Spleen (tissue), 11 donors: ENCODE data around the gene PROX1. TPM values are rescaled to one million over a fixed set of nuclear protein-coding genes. Genes with fewer than 3 reads are reported as not detected.
"Not testable (repeated sequence)": the region's sequence is repeated elsewhere in the genome, so short reads cannot be mapped to it uniquely, and the experiment has no call there.

Experiments
- DNase-seq: peaks from one replicate; pipeline ENCODE4 v3.0.0-alpha.2; 2020
- H3K27ac ChIP-seq, 8 donors: fragments of 200-600 bp; sonication (generic) in 7 of 8; 1 replicate in 4 of 8; 2 replicates in 4 of 8; pipeline versions ENCODE4 v1.5.0 to v1.8.0; 2016 to 2021; ENCODE audit warnings: inconsistent platforms in 4 of 8, mild to moderate bottlenecking in 4 of 8, moderate library complexity in 1 of 8
- H3K27me3 ChIP-seq, 7 donors: fragments of 200-600 bp; sonication (generic) in 6 of 7; replicated peaks in 1 of 7; 1 replicate in 4 of 7; 2 replicates in 3 of 7; pipeline versions ENCODE4 v1.5.0 to v1.8.0; 2016 to 2021; ENCODE audit warnings: inconsistent platforms in 3 of 7, mild to moderate bottlenecking in 1 of 7
- H3K36me3 ChIP-seq, 6 donors: fragments of 200-600 bp; sonication (generic) in 5 of 6; 1 replicate in 4 of 6; 2 replicates in 2 of 6; pipeline versions ENCODE4 v1.5.0 to v1.8.0; 2016 to 2021; ENCODE audit warnings: inconsistent platforms in 2 of 6
- H3K4me1 ChIP-seq, 6 donors: fragments of 200-600 bp; sonication (generic) in 5 of 6; 1 replicate in 3 of 6; 2 replicates in 3 of 6; pipeline versions ENCODE4 v1.5.0 to v1.8.0; 2016 to 2021; ENCODE audit warnings: inconsistent platforms in 3 of 6
- H3K4me3 ChIP-seq, 8 donors: fragments of 200-600 bp; sonication (generic) in 7 of 8; 1 replicate in 4 of 8; 2 replicates in 4 of 8; pipeline versions ENCODE4 v1.5.0 to v1.8.0; 2016 to 2021; ENCODE audit warnings: inconsistent platforms in 4 of 8, mild to moderate bottlenecking in 4 of 8, moderate library complexity in 2 of 8
- H3K9me3 ChIP-seq, 8 donors: fragments of 200-600 bp; sonication (generic) in 7 of 8; 1 replicate in 4 of 8; 2 replicates in 4 of 8; pipeline versions ENCODE4 v1.5.0 to v1.8.0; 2016 to 2021; ENCODE audit warnings: inconsistent platforms in 4 of 8
- POLR2A ChIP-seq, 3 donors: fragments of 450-650 bp; IDR thresholded peaks; one replicate each; pipeline ENCODE4 v1.5.1; 2017; ENCODE audit warnings: antibody characterized with exemption in 3 of 3, mild to moderate bottlenecking in 1 of 3
- POLR2AphosphoS5 ChIP-seq, 3 donors: sonication (generic); formaldehyde crosslinking; IDR thresholded peaks; one replicate each; pipeline ENCODE4 v1.5.1; 2017; ENCODE audit warnings: antibody characterized with exemption in 3 of 3
- WGBS, 5 donors: extraction: QIAGEN DNeasy Blood & Tissue Kit in 3 of 5; methylation state at CpG; one replicate each; pipeline versions ENCODE4 v1.1.5 to v1.1.7; 2013 to 2018; 5-methylcytosine and 5-hydroxymethylcytosine counted together
- intact Hi-C: fragments of 100-400 bp; cut with DNase I; formaldehyde crosslinking; loops from one replicate; pipeline ENCODE4 v1.15.0; 2023; ENCODE audit warnings: low total_unique reads
- polyA plus RNA-seq, 3 donors: library from polyadenylated mRNA; stranded (reverse); fragments of 200-250 nt; gene quantifications; one replicate each; pipeline ENCODE4 v1.2.1, GENCODE V29; 2013
- total RNA-seq, 7 donors: library from RNA; depleted of rRNA in 3 of 7; stranded (reverse); fragments of >200 nt in 3 of 7; fragmentation: NEBNext Ultra II Directional in 4 of 7; extraction: Animal tissue kit (Norgen Biotek cat#: 25700) in 4 of 7; gene quantifications; one replicate each; pipeline versions ENCODE4 v1.1.0 to v1.2.1, GENCODE V29; 2016 to 2021
- TF ChIP-seq, protein P1 (sequence below), 11 experiments: fragments of 200-600 bp in 7 of 11; fragments of 450-650 bp in 4 of 11; sonication (generic) in 4 of 11; IDR thresholded peaks in 8 of 11; conservative IDR thresholded peaks in 3 of 11; 1 replicate in 7 of 11; 2 replicates in 4 of 11; pipeline versions ENCODE4 v1.4.0 to v1.8.0; 2016 to 2021; ENCODE audit warnings: antibody characterized with exemption in 11 of 11, inconsistent platforms in 4 of 11, mild to moderate bottlenecking in 1 of 11
- donor health status: healthy with polysubstance abuse.
- donor health status: DM: no; HTN: no; CAD: no; lungs with moderate emphysema.
- donor health status: DM: no; HTN: no; CAD: no.
- donor health status: Bipolar disorder and iron deficiency.
- donor health status: healthy.
- donor health status: DM: no; HTN: no; CAD: no.
- donor health status: DM: yes; HTN: yes; CAD: no.

PROX1 gene
- total and polyA plus RNA-seq, 10 donors = 0.70 to 114 (median 41.7) TPM

DNA sequence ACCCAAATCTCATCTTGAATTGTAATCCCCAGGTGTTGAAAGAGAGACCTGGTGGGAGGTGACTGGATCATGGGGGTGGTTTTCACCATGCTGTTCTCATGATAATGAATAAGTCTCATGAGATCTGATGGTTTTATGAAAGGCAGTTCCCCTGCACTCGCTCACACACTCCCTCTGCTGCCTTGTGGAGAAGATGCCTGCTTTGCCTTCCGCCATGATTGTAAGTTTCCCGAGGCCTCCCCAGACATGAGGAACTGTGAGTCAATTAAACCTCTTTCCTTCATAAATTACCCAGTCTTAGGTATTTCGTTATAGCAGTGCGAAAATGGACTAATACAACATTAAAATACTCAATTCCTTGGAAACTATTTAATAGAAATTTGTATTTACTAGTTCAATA lies 99.2 kb downstream of the PROX1 start:
- no peak for DNase-seq
- H3K36me3 ChIP-seq = no peaks in the 10 kb centered on the region
- H3K27me3 ChIP-seq = no peaks in the 10 kb centered on the region
- H3K27ac ChIP-seq = no peak overlapping the region
- H3K4me1 ChIP-seq = no peaks in the 10 kb centered on the region
- H3K9me3 ChIP-seq = peaks cover 0 to 10% (median 2%) of the 10 kb centered on the region in 8 donors
- TF ChIP-seq POLR2AphosphoS5 (IDR thresholded peaks at IDR 0.05) (no peak), POLR2A (IDR thresholded peaks at IDR 0.05) (no peak)
- TF ChIP-seq, protein P1, sequence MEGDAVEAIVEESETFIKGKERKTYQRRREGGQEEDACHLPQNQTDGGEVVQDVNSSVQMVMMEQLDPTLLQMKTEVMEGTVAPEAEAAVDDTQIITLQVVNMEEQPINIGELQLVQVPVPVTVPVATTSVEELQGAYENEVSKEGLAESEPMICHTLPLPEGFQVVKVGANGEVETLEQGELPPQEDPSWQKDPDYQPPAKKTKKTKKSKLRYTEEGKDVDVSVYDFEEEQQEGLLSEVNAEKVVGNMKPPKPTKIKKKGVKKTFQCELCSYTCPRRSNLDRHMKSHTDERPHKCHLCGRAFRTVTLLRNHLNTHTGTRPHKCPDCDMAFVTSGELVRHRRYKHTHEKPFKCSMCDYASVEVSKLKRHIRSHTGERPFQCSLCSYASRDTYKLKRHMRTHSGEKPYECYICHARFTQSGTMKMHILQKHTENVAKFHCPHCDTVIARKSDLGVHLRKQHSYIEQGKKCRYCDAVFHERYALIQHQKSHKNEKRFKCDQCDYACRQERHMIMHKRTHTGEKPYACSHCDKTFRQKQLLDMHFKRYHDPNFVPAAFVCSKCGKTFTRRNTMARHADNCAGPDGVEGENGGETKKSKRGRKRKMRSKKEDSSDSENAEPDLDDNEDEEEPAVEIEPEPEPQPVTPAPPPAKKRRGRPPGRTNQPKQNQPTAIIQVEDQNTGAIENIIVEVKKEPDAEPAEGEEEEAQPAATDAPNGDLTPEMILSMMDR (IDR thresholded peaks at IDR 0.05 in 8 of 11, conservative IDR thresholded peaks at IDR 0.05 in 3 of 11) = no peak
- intact Hi-C loops = no loop called here
- H3K4me3 ChIP-seq = no peak overlapping the region
- 87 to 95% (median 92%) methylated on average over 5 of the region's 5 CpGs for WGBS, 5 donors

DNA sequence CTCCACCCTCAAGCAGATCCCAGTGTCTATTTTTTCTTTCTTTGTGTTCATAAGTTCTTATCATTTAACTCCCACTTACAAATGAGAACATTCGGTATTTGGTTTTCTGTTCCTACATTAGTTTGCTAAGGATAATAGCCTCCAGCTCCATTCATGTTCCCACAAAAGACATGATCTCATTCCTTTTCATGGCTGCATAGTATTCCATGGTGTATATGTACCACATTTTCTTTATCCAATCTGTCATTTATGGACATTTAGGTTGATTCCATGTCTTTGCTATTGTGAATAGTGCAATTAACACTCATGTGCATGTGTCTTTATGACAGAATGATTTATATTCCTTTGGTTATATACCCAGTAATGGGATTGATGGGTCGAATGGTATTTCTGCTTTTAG lies 101.2 kb downstream of the PROX1 start:
- H3K27ac ChIP-seq, intact Hi-C loops, H3K4me1 ChIP-seq, H3K36me3 ChIP-seq, H3K27me3 ChIP-seq, H3K4me3 ChIP-seq, DNase-seq: not testable (repeated sequence)
- WGBS, 5 donors = 72 to 88% (median 83%) methylated on average over 2 of the region's 2 CpGs
- H3K9me3 ChIP-seq = peaks cover 0 to 10% (median 2%) of the 10 kb centered on the region in 8 donors
